Stimulated activated naive CD8-positive, alpha-beta T cell treated with anti-CD3 and anti-CD28 coated beads, Interleukin-15, Interleukin-2, amounts not matched to agents 100 ng/mL and 50 ng/mL, for 24 hours (primary cell): Measurements from ENCODE around the gene COL19A1.
"Not testable (repeated sequence)": the region's sequence is repeated elsewhere in the genome, so short reads cannot be mapped to it uniquely, and the experiment has no call there.

Experiments used
- H3K27ac Mint-ChIP-seq: one replicate; pipeline ENCODE4 v1.8.0; 2021; ENCODE audit warnings: mild to moderate bottlenecking, mixed read lengths
- H3K27me3 Mint-ChIP-seq: one replicate; pipeline ENCODE4 v1.8.0; 2021; ENCODE audit warnings: mixed read lengths
- H3K36me3 Mint-ChIP-seq: one replicate; pipeline ENCODE4 v1.8.0; 2021; ENCODE audit warnings: low read depth, mixed read lengths
- H3K4me1 Mint-ChIP-seq: one replicate; pipeline ENCODE4 v1.8.0; 2021; ENCODE audit warnings: low read depth, mixed read lengths
- H3K4me3 Mint-ChIP-seq: one replicate; pipeline ENCODE4 v1.8.0; 2021; ENCODE audit warnings: mild to moderate bottlenecking, mixed read lengths
- H3K9me3 Mint-ChIP-seq: one replicate; pipeline ENCODE4 v1.8.0; 2021; ENCODE audit warnings: mixed read lengths

Gene COL19A1

GRCh38 chr6:69948479-69949114 is 82.2 kb downstream of the COL19A1 start:
- H3K4me1 Mint-ChIP-seq: no peaks in the 10 kb centered on the region
- H3K9me3 Mint-ChIP-seq: no peaks in the 10 kb centered on the region
- H3K36me3 Mint-ChIP-seq: no peaks in the 10 kb centered on the region
- peaks cover 16% of the 10 kb centered on the region for H3K27me3 Mint-ChIP-seq
- no peak overlapping the region for H3K27ac Mint-ChIP-seq
- H3K4me3 Mint-ChIP-seq: no peak overlapping the region

- peaks cover 3% of the 10 kb centered on the region for H3K27me3 Mint-ChIP-seq
- H3K36me3 Mint-ChIP-seq: no peaks in the 10 kb centered on the region
- H3K4me3 Mint-ChIP-seq: no peak overlapping the region
- H3K27ac Mint-ChIP-seq: no peak overlapping the region
- H3K9me3 Mint-ChIP-seq: no peaks in the 10 kb centered on the region
- no peaks in the 10 kb centered on the region for H3K4me1 Mint-ChIP-seq
These were observed 87.1 kb downstream of the COL19A1 start for GRCh38 chr6:69953491-69953890.

GRCh38 chr6:69954733-69955132 is 88.4 kb downstream of the COL19A1 start:
- Mint-ChIP-seq H3K9me3 (no peaks in the 10 kb centered on the region), H3K27me3 (no peaks in the 10 kb centered on the region), H3K4me3 (no peak overlapping the region), H3K27ac (no peak overlapping the region), H3K36me3 (no peaks in the 10 kb centered on the region), H3K4me1 (no peaks in the 10 kb centered on the region)

- H3K4me1 Mint-ChIP-seq: no peaks in the 10 kb centered on the region
- H3K27ac Mint-ChIP-seq: no peak overlapping the region
- no peaks in the 10 kb centered on the region for H3K27me3 Mint-ChIP-seq
- no peaks in the 10 kb centered on the region for H3K36me3 Mint-ChIP-seq
- H3K4me3 Mint-ChIP-seq: no peak overlapping the region
- H3K9me3 Mint-ChIP-seq: no peaks in the 10 kb centered on the region
These were observed 91.7 kb downstream of the COL19A1 start for GRCh38 chr6:69957985-69958559.

- Mint-ChIP-seq H3K36me3 (no peaks in the 10 kb centered on the region), H3K9me3 (no peaks in the 10 kb centered on the region), H3K4me1 (no peaks in the 10 kb centered on the region), H3K27ac (no peak overlapping the region), H3K4me3 (no peak overlapping the region), H3K27me3 (no peaks in the 10 kb centered on the region)
These were observed 92.6 kb downstream of the COL19A1 start for GRCh38 chr6:69958978-69959377.

GRCh38 chr6:69965974-69966373 is 99.6 kb downstream of the COL19A1 start:
- H3K27ac Mint-ChIP-seq, H3K4me3 Mint-ChIP-seq, H3K36me3 Mint-ChIP-seq, H3K9me3 Mint-ChIP-seq, H3K4me1 Mint-ChIP-seq, H3K27me3 Mint-ChIP-seq: not testable (repeated sequence)

- Mint-ChIP-seq H3K27ac (no peak overlapping the region), H3K27me3 (no peaks in the 10 kb centered on the region), H3K36me3 (no peaks in the 10 kb centered on the region), H3K4me1 (no peaks in the 10 kb centered on the region), H3K4me3 (no peak overlapping the region), H3K9me3 (no peaks in the 10 kb centered on the region)
These were observed 106.8 kb downstream of the COL19A1 start for GRCh38 chr6:69973138-69973537.

GRCh38 chr6:69973763-69974162 is 107.4 kb downstream of the COL19A1 start:
- Mint-ChIP-seq H3K4me3 (no peak overlapping the region), H3K36me3 (no peaks in the 10 kb centered on the region), H3K27me3 (no peaks in the 10 kb centered on the region), H3K9me3 (no peaks in the 10 kb centered on the region), H3K27ac (no peak overlapping the region), H3K4me1 (no peaks in the 10 kb centered on the region)

- no peaks in the 10 kb centered on the region for H3K9me3 Mint-ChIP-seq
These were observed 107.8 kb downstream of the COL19A1 start for GRCh38 chr6:69974193-69974592.

GRCh38 chr6:69976591-69977090 is 110.3 kb downstream of the COL19A1 start:
- Mint-ChIP-seq H3K27me3 (no peaks in the 10 kb centered on the region), H3K9me3 (no peaks in the 10 kb centered on the region), H3K4me3 (no peak overlapping the region), H3K36me3 (no peaks in the 10 kb centered on the region), H3K4me1 (no peaks in the 10 kb centered on the region), H3K27ac (no peak overlapping the region)

More at GRCh38 chr6:69974193-69974592, 107.8 kb downstream of the COL19A1 start:
- Mint-ChIP-seq H3K36me3 (no peaks in the 10 kb centered on the region), H3K4me1 (no peaks in the 10 kb centered on the region), H3K27me3 (no peaks in the 10 kb centered on the region), H3K27ac (no peak overlapping the region), H3K4me3 (no peak overlapping the region)

- no peaks in the 10 kb centered on the region for H3K9me3 Mint-ChIP-seq
- H3K4me1 Mint-ChIP-seq: peaks cover 7% of the 10 kb centered on the region
- H3K27me3 Mint-ChIP-seq: no peaks in the 10 kb centered on the region
- H3K4me3 Mint-ChIP-seq: no peak overlapping the region
- no peaks in the 10 kb centered on the region for H3K36me3 Mint-ChIP-seq
- H3K27ac Mint-ChIP-seq: no peak overlapping the region
These were observed 114.3 kb downstream of the COL19A1 start for GRCh38 chr6:69980624-69981023.

GRCh38 chr6:69984506-69984905 is 118.2 kb downstream of the COL19A1 start:
- Mint-ChIP-seq H3K27me3 (no peaks in the 10 kb centered on the region), H3K4me1 (peaks cover 11% of the 10 kb centered on the region), H3K36me3 (no peaks in the 10 kb centered on the region), H3K27ac (no peak overlapping the region), H3K9me3 (no peaks in the 10 kb centered on the region), H3K4me3 (no peak overlapping the region)

GRCh38 chr6:69985180-69985579 is 118.8 kb downstream of the COL19A1 start:
- Mint-ChIP-seq H3K36me3 (no peaks in the 10 kb centered on the region), H3K4me1 (peaks cover 11% of the 10 kb centered on the region), H3K4me3 (no peak overlapping the region), H3K9me3 (no peaks in the 10 kb centered on the region), H3K27ac (no peak overlapping the region), H3K27me3 (no peaks in the 10 kb centered on the region)

- H3K4me1 Mint-ChIP-seq: peaks cover 11% of the 10 kb centered on the region
These were observed 121.2 kb downstream of the COL19A1 start for GRCh38 chr6:69987550-69987949.

GRCh38 chr6:69988458-69989126 is 122.2 kb downstream of the COL19A1 start:
- Mint-ChIP-seq H3K36me3 (no peaks in the 10 kb centered on the region), H3K27me3 (peaks cover 4% of the 10 kb centered on the region), H3K4me1 (peaks cover 11% of the 10 kb centered on the region), H3K4me3 (no peak overlapping the region), H3K9me3 (no peaks in the 10 kb centered on the region), H3K27ac (no peak overlapping the region)

More at GRCh38 chr6:69987550-69987949, 121.2 kb downstream of the COL19A1 start:
- no peak overlapping the region for H3K27ac Mint-ChIP-seq
- H3K4me3 Mint-ChIP-seq: no peak overlapping the region
- no peaks in the 10 kb centered on the region for H3K36me3 Mint-ChIP-seq
- no peaks in the 10 kb centered on the region for H3K27me3 Mint-ChIP-seq
- no peaks in the 10 kb centered on the region for H3K9me3 Mint-ChIP-seq
